Panc1 (cell line): ENCODE measurements around the gene WDR48.

Experiments
- POLR2AphosphoS5 ChIP-seq: IDR thresholded peaks from 2 replicates; pipeline ENCODE4 v1.6.1; 2012; ENCODE audit warnings: mild to moderate bottlenecking, low read depth, low read length, moderate library complexity
- SIN3A ChIP-seq: IDR thresholded peaks from 2 replicates; pipeline ENCODE4 v1.6.1; 2012; ENCODE audit warnings: low read depth, mild to moderate bottlenecking, low read length, moderate library complexity, borderline replicate concordance; ENCODE audit not compliant: insufficient read depth
- TF ChIP-seq, protein P1 (sequence below): fragments of 450-650 bp; IDR thresholded peaks from 2 replicates; pipeline ENCODE4 v1.5.1; 2017; ENCODE audit warnings: mild to moderate bottlenecking
- TF ChIP-seq, protein P2 (sequence below), 2 experiments: IDR thresholded peaks; 2 replicates each; pipeline ENCODE4 v1.6.1; 2011 to 2012; ENCODE audit warnings: low read depth in 2 of 2, control low read depth in 1 of 2, low read length in 1 of 2, mild to moderate bottlenecking in 1 of 2, moderate library complexity in 1 of 2; ENCODE audit not compliant: insufficient read depth in 1 of 2

DNA sequence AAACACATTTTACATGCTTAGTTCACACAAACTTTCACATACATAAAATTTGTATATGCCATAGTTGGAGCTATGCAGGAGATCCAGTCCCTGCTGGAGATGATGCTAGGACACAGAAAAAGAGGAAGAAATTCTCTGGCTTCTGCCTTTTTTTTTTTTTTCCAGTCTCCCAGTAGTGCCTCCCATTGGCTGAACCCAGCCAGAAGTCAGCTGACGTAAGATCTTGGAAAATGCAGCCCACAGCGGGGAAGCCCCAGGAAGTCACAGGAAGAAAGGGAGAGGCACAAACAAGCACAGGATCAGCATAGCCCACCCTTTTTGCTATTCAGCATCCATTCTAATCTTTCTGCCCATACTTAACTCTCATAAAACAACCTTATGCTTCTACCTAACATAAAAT is 38.5 kb upstream of the WDR48 start:
- TF ChIP-seq SIN3A (no peak), POLR2AphosphoS5 (no peak)
- TF ChIP-seq, protein P1, sequence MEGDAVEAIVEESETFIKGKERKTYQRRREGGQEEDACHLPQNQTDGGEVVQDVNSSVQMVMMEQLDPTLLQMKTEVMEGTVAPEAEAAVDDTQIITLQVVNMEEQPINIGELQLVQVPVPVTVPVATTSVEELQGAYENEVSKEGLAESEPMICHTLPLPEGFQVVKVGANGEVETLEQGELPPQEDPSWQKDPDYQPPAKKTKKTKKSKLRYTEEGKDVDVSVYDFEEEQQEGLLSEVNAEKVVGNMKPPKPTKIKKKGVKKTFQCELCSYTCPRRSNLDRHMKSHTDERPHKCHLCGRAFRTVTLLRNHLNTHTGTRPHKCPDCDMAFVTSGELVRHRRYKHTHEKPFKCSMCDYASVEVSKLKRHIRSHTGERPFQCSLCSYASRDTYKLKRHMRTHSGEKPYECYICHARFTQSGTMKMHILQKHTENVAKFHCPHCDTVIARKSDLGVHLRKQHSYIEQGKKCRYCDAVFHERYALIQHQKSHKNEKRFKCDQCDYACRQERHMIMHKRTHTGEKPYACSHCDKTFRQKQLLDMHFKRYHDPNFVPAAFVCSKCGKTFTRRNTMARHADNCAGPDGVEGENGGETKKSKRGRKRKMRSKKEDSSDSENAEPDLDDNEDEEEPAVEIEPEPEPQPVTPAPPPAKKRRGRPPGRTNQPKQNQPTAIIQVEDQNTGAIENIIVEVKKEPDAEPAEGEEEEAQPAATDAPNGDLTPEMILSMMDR: no peak
- TF ChIP-seq, protein P2, sequence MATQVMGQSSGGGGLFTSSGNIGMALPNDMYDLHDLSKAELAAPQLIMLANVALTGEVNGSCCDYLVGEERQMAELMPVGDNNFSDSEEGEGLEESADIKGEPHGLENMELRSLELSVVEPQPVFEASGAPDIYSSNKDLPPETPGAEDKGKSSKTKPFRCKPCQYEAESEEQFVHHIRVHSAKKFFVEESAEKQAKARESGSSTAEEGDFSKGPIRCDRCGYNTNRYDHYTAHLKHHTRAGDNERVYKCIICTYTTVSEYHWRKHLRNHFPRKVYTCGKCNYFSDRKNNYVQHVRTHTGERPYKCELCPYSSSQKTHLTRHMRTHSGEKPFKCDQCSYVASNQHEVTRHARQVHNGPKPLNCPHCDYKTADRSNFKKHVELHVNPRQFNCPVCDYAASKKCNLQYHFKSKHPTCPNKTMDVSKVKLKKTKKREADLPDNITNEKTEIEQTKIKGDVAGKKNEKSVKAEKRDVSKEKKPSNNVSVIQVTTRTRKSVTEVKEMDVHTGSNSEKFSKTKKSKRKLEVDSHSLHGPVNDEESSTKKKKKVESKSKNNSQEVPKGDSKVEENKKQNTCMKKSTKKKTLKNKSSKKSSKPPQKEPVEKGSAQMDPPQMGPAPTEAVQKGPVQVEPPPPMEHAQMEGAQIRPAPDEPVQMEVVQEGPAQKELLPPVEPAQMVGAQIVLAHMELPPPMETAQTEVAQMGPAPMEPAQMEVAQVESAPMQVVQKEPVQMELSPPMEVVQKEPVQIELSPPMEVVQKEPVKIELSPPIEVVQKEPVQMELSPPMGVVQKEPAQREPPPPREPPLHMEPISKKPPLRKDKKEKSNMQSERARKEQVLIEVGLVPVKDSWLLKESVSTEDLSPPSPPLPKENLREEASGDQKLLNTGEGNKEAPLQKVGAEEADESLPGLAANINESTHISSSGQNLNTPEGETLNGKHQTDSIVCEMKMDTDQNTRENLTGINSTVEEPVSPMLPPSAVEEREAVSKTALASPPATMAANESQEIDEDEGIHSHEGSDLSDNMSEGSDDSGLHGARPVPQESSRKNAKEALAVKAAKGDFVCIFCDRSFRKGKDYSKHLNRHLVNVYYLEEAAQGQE (IDR thresholded peaks at IDR 0.05; ENCODE audit: insufficient read depth in 1 of 2, low read depth in 2 of 2, low read length in 1 of 2): no peak
